Measurements from ENCODE around the gene PTPRZ1.

PTPRZ1 gene

GRCh38 chr7:122063146-122063545, 190.2 kb downstream of the PTPRZ1 start:
- no peak for DNase-seq

GRCh38 chr7:122064971-122065370, 192.0 kb downstream of the PTPRZ1 start:
- DNase-seq = no peak

GRCh38 chr7:122067077-122067476, 194.1 kb downstream of the PTPRZ1 start:
- no peak for DNase-seq

GRCh38 chr7:122068046-122068445, 195.1 kb downstream of the PTPRZ1 start:
- no peak for DNase-seq

GRCh38 chr7:122068999-122069398, 196.0 kb downstream of the PTPRZ1 start:
- no peak for DNase-seq

DNA sequence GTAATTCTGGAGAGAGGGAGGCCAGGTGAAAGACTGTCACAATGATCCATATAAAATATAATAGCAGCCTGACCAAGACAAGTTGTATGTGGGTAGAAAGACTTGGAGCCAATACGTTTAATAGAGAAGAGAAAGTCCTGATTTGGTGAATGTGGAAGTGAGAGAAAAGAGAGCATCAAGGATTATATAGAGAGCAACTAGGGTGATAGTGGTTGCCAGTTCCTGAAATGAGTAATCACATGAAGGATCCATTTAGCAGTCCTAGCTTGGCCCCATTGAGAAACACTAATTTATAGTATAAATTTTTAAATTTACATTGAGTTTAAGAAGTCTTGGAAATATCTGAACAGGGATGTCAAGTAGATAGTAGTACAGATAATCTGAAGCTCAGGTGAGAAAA, 197.1 kb downstream of the PTPRZ1 start:
- DNase-seq = no peak

DNA sequence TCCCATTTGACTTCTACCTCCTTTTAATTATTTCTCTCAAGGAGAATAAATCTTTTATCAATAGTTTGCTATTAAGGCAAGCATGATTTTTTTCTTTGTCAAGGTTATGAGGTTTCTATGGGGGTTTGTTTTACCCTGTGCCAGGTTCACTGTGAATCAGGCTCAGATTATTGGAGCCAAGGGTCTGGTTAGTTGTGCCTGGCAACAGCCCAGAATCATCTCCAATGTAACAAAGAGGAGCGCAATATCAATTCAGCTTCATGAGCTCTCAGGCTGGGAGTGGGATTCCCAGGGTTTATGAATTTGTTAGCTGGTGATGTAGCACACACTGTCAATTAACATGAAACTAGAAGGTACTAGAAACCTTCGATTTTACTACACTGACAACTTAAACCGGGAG, 197.9 kb downstream of the PTPRZ1 start:
- no peak for DNase-seq

GRCh38 chr7:122072272-122072671, 199.3 kb downstream of the PTPRZ1 start:
- DNase-seq = no peak

- DNase-seq = no peak
Measured at GRCh38 chr7:122072924-122073599, 200.1 kb downstream of the PTPRZ1 start.

DNA sequence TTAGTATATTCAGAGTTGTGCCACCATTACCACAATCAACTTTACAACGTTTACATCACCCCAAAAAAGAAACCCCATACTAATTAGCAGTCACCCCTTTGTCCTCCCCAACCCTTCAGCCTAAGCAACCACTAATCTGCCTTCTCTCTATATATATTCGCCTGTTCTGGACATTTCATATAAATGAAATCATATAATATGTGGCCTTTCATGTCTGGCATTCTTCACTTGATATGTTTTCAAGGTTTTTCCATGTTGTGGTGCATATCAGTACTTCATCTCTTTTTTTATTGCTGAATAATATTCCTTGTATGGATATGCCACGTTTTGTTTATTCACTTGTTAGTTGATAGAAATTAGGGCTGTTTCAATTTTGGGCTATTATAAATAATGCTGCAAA, 200.7 kb downstream of the PTPRZ1 start:
- no peak for DNase-seq

DNA sequence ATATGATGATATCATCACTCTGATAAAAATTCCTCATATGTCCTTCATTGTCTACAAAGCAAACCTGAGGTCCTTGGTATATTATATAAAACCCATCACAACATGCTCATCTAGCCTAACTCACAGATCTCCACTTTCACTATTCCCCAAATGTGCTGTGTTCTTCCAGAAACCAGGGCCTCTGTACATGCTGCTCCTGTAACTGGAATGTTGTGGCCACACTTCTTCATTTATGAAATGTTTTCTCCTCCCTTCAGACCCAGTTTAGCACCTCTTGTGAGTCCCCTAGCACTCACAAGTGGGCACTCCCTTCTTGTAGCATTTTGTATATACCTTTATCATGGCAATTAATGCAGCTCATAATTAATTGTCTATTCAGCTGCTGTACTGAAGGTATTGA, 209.2 kb downstream of the PTPRZ1 start:
- no peak for DNase-seq

DNA sequence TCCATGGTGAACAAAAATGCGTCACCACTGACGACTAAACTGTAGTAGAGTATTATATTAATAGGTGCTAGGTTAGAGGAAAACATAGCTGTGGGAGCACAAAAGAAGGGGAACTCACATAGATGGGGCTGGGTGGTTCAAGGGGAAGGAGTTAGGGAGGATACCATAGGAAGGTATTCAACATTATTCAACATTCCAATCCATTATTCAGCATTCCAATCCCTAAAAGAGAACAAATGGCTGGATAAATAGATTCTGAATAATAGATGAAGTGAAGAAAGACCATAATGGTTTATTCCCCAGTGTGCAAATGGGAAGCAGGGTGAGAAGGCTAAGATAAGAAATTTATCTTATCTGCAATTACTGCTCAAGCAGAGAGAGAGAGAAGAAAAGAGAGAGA, 209.7 kb downstream of the PTPRZ1 start:
- no peak for DNase-seq

GRCh38 chr7:122092964-122093797, 220.2 kb downstream of the PTPRZ1 start:
- DNase-seq = peak; percentile 25

DNA sequence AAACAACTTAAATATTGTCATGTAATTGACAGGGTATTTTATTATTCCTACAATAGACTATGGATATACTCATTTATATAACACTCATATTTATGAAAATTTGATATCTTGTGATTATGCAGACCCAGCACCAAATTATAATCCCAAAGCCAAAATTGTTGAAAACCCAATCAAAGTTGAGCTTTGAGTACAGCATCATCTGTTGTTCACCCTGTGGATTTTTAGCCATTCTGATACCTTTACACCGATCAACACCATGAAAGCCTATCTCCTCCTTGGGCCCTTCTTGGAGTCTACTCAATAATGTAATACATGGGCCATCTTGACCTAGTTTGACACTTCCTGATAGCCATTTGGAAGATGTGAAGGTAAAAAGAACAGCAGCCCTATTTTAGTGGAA, 221.6 kb downstream of the PTPRZ1 start:
- DNase-seq = no peak

DNA sequence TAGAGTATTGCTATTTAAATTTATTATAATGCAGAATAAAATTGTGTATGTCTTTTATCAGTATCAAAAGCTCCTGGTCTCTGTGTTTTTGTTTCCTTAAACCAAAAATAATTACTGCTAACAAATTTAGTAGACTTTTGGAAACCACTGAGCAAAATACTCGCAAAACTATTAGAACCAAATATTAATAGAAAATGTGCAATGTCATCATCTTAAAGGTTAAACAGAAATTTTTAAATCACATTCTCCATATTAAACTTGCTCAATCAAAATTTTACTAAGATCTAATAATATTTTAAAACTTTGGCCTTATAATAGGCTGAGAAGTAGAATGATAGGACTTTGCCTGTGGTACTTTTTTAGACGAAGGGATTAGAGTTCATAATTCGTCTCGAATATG, 222.7 kb downstream of the PTPRZ1 start:
- DNase-seq = no peak

GRCh38 chr7:122100021-122100420, 227.1 kb downstream of the PTPRZ1 start:
- no peak for DNase-seq

GRCh38 chr7:122103064-122103463, 230.1 kb downstream of the PTPRZ1 start:
- DNase-seq = no peak

All from DMS153 (cell line).